ENCODE measurements around the gene IL22RA2. TPM values are rescaled to one million over a fixed set of nuclear protein-coding genes. Genes with fewer than 3 reads are reported as not detected.

IL22RA2 gene
- total RNA-seq, 6 experiments from 2014 or later: not detected

GRCh38 chr6:137097526-137097925, 75.9 kb downstream of the IL22RA2 start:
- Mint-ChIP-seq H3K27ac (no peak overlapping the region), H3K36me3 (ENCODE audit: low read depth) (no peaks in the 10 kb centered on the region), H3K27me3 (ENCODE audit: insufficient read depth) (peaks cover 5% of the 10 kb centered on the region; the same call in 1 of the 2 replicates), H3K4me3 (no peak overlapping the region), H3K4me1 (ENCODE audit: low read depth) (no peaks in the 10 kb centered on the region), H3K9me3 (no peaks in the 10 kb centered on the region)
- no peak for DNase-seq
- TF ChIP-seq CTCF (IDR thresholded peaks at IDR 0.05): no peak

GRCh38 chr6:137097057-137097456, 76.4 kb downstream of the IL22RA2 start:
- Mint-ChIP-seq H3K4me3 (no peak overlapping the region), H3K4me1 (ENCODE audit: low read depth) (no peaks in the 10 kb centered on the region), H3K9me3 (no peaks in the 10 kb centered on the region)

GRCh38 chr6:137095651-137096238, 77.7 kb downstream of the IL22RA2 start:
- DNase-seq: no peak
- no peaks in the 10 kb centered on the region for H3K36me3 Mint-ChIP-seq (ENCODE audit: low read depth)
- H3K9me3 Mint-ChIP-seq: no peaks in the 10 kb centered on the region
- H3K4me1 Mint-ChIP-seq (ENCODE audit: low read depth): no peaks in the 10 kb centered on the region
- H3K27me3 Mint-ChIP-seq (ENCODE audit: insufficient read depth): peaks cover 8% of the 10 kb centered on the region; the same call in 1 of the 2 replicates
- H3K4me3 Mint-ChIP-seq: no peak overlapping the region
- TF ChIP-seq CTCF (IDR thresholded peaks at IDR 0.05): no peak
- H3K27ac Mint-ChIP-seq: no peak overlapping the region

More at GRCh38 chr6:137097057-137097456, 76.4 kb downstream of the IL22RA2 start:
- Mint-ChIP-seq H3K27ac (no peak overlapping the region), H3K27me3 (ENCODE audit: insufficient read depth) (peaks cover 5% of the 10 kb centered on the region; the same call in 1 of the 2 replicates), H3K36me3 (ENCODE audit: low read depth) (no peaks in the 10 kb centered on the region)
- no peak for TF ChIP-seq CTCF (IDR thresholded peaks at IDR 0.05)
- no peak for DNase-seq

GRCh38 chr6:137095093-137095492, 78.4 kb downstream of the IL22RA2 start:
- Mint-ChIP-seq H3K36me3 (ENCODE audit: low read depth) (no peaks in the 10 kb centered on the region), H3K4me3 (peak overlapping the region; percentile 14; the same call in 1 of the 2 replicates), H3K9me3 (no peaks in the 10 kb centered on the region), H3K4me1 (ENCODE audit: low read depth) (no peaks in the 10 kb centered on the region), H3K27me3 (ENCODE audit: insufficient read depth) (peaks cover 8% of the 10 kb centered on the region; the same call in 1 of the 2 replicates), H3K27ac (no peak overlapping the region)
- no peak for TF ChIP-seq CTCF (IDR thresholded peaks at IDR 0.05)
- no peak for DNase-seq

- Mint-ChIP-seq H3K27ac (no peak overlapping the region), H3K4me1 (ENCODE audit: low read depth) (no peaks in the 10 kb centered on the region), H3K9me3 (no peaks in the 10 kb centered on the region), H3K4me3 (peak overlapping the region; percentile 14; the same call in 1 of the 2 replicates), H3K36me3 (ENCODE audit: low read depth) (no peaks in the 10 kb centered on the region), H3K27me3 (ENCODE audit: insufficient read depth) (peaks cover 8% of the 10 kb centered on the region; the same call in 1 of the 2 replicates)
- peak; percentile 57 for DNase-seq
- peak; percentile 84 for TF ChIP-seq CTCF (IDR thresholded peaks at IDR 0.05)
Measured at GRCh38 chr6:137094411-137095008, 78.9 kb downstream of the IL22RA2 start.

Other genes with a start within 250 kb of the IL22RA2 start
- not detected for gene IL20RA, start 128.7 kb downstream of the IL22RA2 start, total RNA-seq (2021; fragmentation: NEBNext Ultra II Directional; extraction: Animal tissue kit (Norgen Biotek cat#: 25700))
- 10 to 100 TPM; 24.1 to 29.0 (median 26.1) TPM for gene IFNGR1, start 45.7 kb upstream of the IL22RA2 start, total RNA-seq (2021; fragmentation: NEBNext Ultra II Directional; extraction: Animal tissue kit (Norgen Biotek cat#: 25700))